HG03095 (cell line): Measurements from ENCODE around the gene COX4I1.
"Not testable (repeated sequence)": the region's sequence is repeated elsewhere in the genome, so short reads cannot be mapped to it uniquely, and the experiment has no call there.

Experiments
- ATAC-seq: cut with Tn5 transposase; IDR thresholded peaks from one replicate; pipeline ENCODE4 v1.9.1; 2021; ENCODE audit warnings: moderate library complexity; ENCODE audit not compliant: unreplicated experiment

Gene COX4I1

GRCh38 chr16:85798283-85798776 is 1.2 kb upstream of the COX4I1 start:
- ATAC-seq, result no peak

- no peak for ATAC-seq
Observed at GRCh38 chr16:85798901-85799496, 496 bp upstream of the COX4I1 start.

- ATAC-seq, result no peak
Observed at GRCh38 chr16:85800321-85800669, 800 bp downstream of the COX4I1 start.

GRCh38 chr16:85803570-85803969 is 4.1 kb downstream of the COX4I1 start:
- no peak for ATAC-seq

- ATAC-seq, result no peak
Observed at GRCh38 chr16:85805442-85806045, 6.0 kb downstream of the COX4I1 start.

- ATAC-seq, result no peak
Observed at GRCh38 chr16:85806539-85806938, 7.0 kb downstream of the COX4I1 start.

GRCh38 chr16:85807340-85807739 is 7.8 kb downstream of the COX4I1 start:
- ATAC-seq, result not testable (repeated sequence)

- not testable (repeated sequence) for ATAC-seq
Observed at GRCh38 chr16:85808104-85808503, 8.6 kb downstream of the COX4I1 start.

- no peak for ATAC-seq
Observed at GRCh38 chr16:85808926-85809325, 9.4 kb downstream of the COX4I1 start.

- no peak for ATAC-seq
Observed at GRCh38 chr16:85809645-85810044, 10.2 kb downstream of the COX4I1 start.

- no peak for ATAC-seq
Observed at GRCh38 chr16:85810097-85810741, 10.7 kb downstream of the COX4I1 start.

- no peak for ATAC-seq
Observed at GRCh38 chr16:85810742-85811115, 11.2 kb downstream of the COX4I1 start.

GRCh38 chr16:85812031-85812807 is 12.7 kb downstream of the COX4I1 start:
- ATAC-seq, result no peak

- ATAC-seq, result no peak
Observed at GRCh38 chr16:85812811-85813700, 13.6 kb downstream of the COX4I1 start.

- no peak for ATAC-seq
Observed at GRCh38 chr16:85816159-85816558, 16.7 kb downstream of the COX4I1 start.

GRCh38 chr16:85817195-85817594 is 17.7 kb downstream of the COX4I1 start:
- not testable (repeated sequence) for ATAC-seq

- ATAC-seq, result no peak
Observed at GRCh38 chr16:85819245-85819644, 19.8 kb downstream of the COX4I1 start.

- no peak for ATAC-seq
Observed at GRCh38 chr16:85819771-85820170, 20.3 kb downstream of the COX4I1 start.

- no peak for ATAC-seq
Observed at GRCh38 chr16:85820604-85821372, 21.3 kb downstream of the COX4I1 start.
